Prostate gland (tissue), 2 donors: ENCODE data around the gene ST7. TPM values are rescaled to one million over a fixed set of nuclear protein-coding genes. Genes with fewer than 3 reads are reported as not detected.

ENCODE experiments used
- DNase-seq: peaks from one replicate; pipeline ENCODE4 v3.0.0-alpha.2; 2019; ENCODE audit warnings: low spot score
- H3K27ac ChIP-seq, 2 donors: fragments of 200-600 bp; sonication (generic); 2 replicates each; pipeline ENCODE4 v1.5.1; 2017 to 2019
- H3K27me3 ChIP-seq: fragments of 200-600 bp; sonication (generic); replicated peaks from 2 replicates; pipeline ENCODE4 v1.5.1; 2019; ENCODE audit not compliant: insufficient read depth
- H3K36me3 ChIP-seq, 2 donors: fragments of 200-600 bp; sonication (generic); 1 replicate in 1 of 2; 2 replicates in 1 of 2; pipeline versions ENCODE4 v1.5.1 to v1.8.1; 2017 to 2019
- H3K4me1 ChIP-seq: fragments of 200-600 bp; sonication (generic); replicated peaks from 2 replicates; pipeline ENCODE4 v1.5.1; 2019
- H3K4me3 ChIP-seq, 2 donors: fragments of 200-600 bp; sonication (generic); 2 replicates each; pipeline ENCODE4 v1.5.1; 2017 to 2019
- H3K9me3 ChIP-seq: fragments of 200-600 bp; sonication (generic); 2 replicates; pipeline ENCODE4 v1.5.1; 2017
- CTCF ChIP-seq, 4 experiments: fragments of 200-600 bp in 2 of 4; fragments of 450-650 bp in 2 of 4; sonication (generic) in 2 of 4; IDR thresholded peaks; 1 replicate in 3 of 4; 2 replicates in 1 of 4; pipeline ENCODE4 v1.5.1; 2016 to 2019; ENCODE audit warnings: antibody characterized with exemption in 4 of 4, mild to moderate bottlenecking in 2 of 4, moderate library complexity in 2 of 4
- POLR2A ChIP-seq: fragments of 450-650 bp; IDR thresholded peaks from one replicate; pipeline ENCODE4 v1.6.1; 2016; ENCODE audit warnings: antibody characterized with exemption, mild to moderate bottlenecking
- POLR2AphosphoS5 ChIP-seq: sonication (generic); formaldehyde crosslinking; IDR thresholded peaks from one replicate; pipeline ENCODE4 v1.6.1; 2017; ENCODE audit warnings: antibody characterized with exemption
- WGBS: methylation state at CpG from one replicate; pipeline ENCODE4 v1.1.5; 2018; 5-methylcytosine and 5-hydroxymethylcytosine counted together
- intact Hi-C: fragments of 100-400 bp; cut with DNase I; formaldehyde crosslinking; loops from one replicate; pipeline ENCODE4 v1.14.2; 2022
- total RNA-seq, 2 donors: library from RNA; depleted of rRNA; stranded (reverse); fragments of >200 nt; gene quantifications; one replicate each; pipeline ENCODE4 v1.1.0, GENCODE V29; 2016

The ST7 gene
- total RNA-seq, 2 donors from 2014 or later: 18.7 to 27.5 TPM

- 75% methylated on average over 1 of the region's 1 CpG for WGBS
- no peak for DNase-seq
- TF ChIP-seq POLR2A (no peak), CTCF (IDR thresholded peaks at IDR 0.05) (no peak), POLR2AphosphoS5 (no peak)
These were observed 24.7 kb downstream of the ST7 start for GRCh38 chr7:116978006-116978405.

GRCh38 chr7:116979430-116979829 is 26.1 kb downstream of the ST7 start:
- intact Hi-C loops: no loop called here
- no peak overlapping the region for H3K4me3 ChIP-seq
- H3K4me1 ChIP-seq: no peaks in the 10 kb centered on the region
- H3K36me3 ChIP-seq: no peaks in the 10 kb centered on the region
- DNase-seq: no peak
- TF ChIP-seq POLR2AphosphoS5 (no peak), CTCF (IDR thresholded peaks at IDR 0.05) (no peak), POLR2A (no peak)
- WGBS: 97% methylated on average over 3 of the region's 3 CpGs
- H3K9me3 ChIP-seq: no peaks in the 10 kb centered on the region
- H3K27ac ChIP-seq: no peak overlapping the region
- H3K27me3 ChIP-seq: no peaks in the 10 kb centered on the region

More at GRCh38 chr7:116978006-116978405, 24.7 kb downstream of the ST7 start:
- Histone ChIP-seq H3K27ac (no peak overlapping the region), H3K4me3 (no peak overlapping the region), H3K4me1 (no peaks in the 10 kb centered on the region), H3K27me3 (no peaks in the 10 kb centered on the region), H3K36me3 (no peaks in the 10 kb centered on the region), H3K9me3 (no peaks in the 10 kb centered on the region)
- intact Hi-C loops: no loop called here

GRCh38 chr7:116980354-116980753 is 27.1 kb downstream of the ST7 start:
- Histone ChIP-seq H3K4me3 (no peak overlapping the region), H3K27ac (no peak overlapping the region), H3K9me3 (no peaks in the 10 kb centered on the region), H3K27me3 (no peaks in the 10 kb centered on the region), H3K36me3 (no peaks in the 10 kb centered on the region), H3K4me1 (no peaks in the 10 kb centered on the region)
- WGBS: 80% methylated on average over 4 of the region's 4 CpGs
- TF ChIP-seq CTCF (IDR thresholded peaks at IDR 0.05): no peak
- no peak for TF ChIP-seq POLR2AphosphoS5
- no peak for TF ChIP-seq POLR2A
- intact Hi-C loops: loop anchor here (10.0 kb wide), 1 partner anchor 46 kb away; no protein-coding TSS in a partner anchor
- DNase-seq: no peak

- Histone ChIP-seq H3K27me3 (no peaks in the 10 kb centered on the region), H3K27ac (no peak overlapping the region), H3K4me3 (no peak overlapping the region), H3K36me3 (no peaks in the 10 kb centered on the region), H3K4me1 (no peaks in the 10 kb centered on the region), H3K9me3 (no peaks in the 10 kb centered on the region)
- DNase-seq: no peak
- WGBS: 91% methylated on average over 2 of the region's 2 CpGs
- TF ChIP-seq CTCF (IDR thresholded peaks at IDR 0.05): no peak
- no peak for TF ChIP-seq POLR2A
- TF ChIP-seq POLR2AphosphoS5: no peak
- intact Hi-C loops: loop anchor here (10.0 kb wide), 1 partner anchor 47 kb away; no protein-coding TSS in a partner anchor
These were observed 28.6 kb downstream of the ST7 start for GRCh38 chr7:116981939-116982338.

- H3K36me3 ChIP-seq: no peaks in the 10 kb centered on the region
- TF ChIP-seq CTCF (IDR thresholded peaks at IDR 0.05) (no peak), POLR2AphosphoS5 (no peak), POLR2A (no peak)
- no peaks in the 10 kb centered on the region for H3K27me3 ChIP-seq
- intact Hi-C loops: loop anchor here (10.0 kb wide), 1 partner anchor 50 kb away; no protein-coding TSS in a partner anchor
- 60% methylated on average over 2 of the region's 2 CpGs for WGBS
- no peaks in the 10 kb centered on the region for H3K9me3 ChIP-seq
- no peak overlapping the region for H3K4me3 ChIP-seq
- H3K27ac ChIP-seq: no peak overlapping the region
- no peaks in the 10 kb centered on the region for H3K4me1 ChIP-seq
- DNase-seq: no peak
These were observed 31.2 kb downstream of the ST7 start for GRCh38 chr7:116984511-116984910.
